ENCODE data around the gene U2AF2.

Gene U2AF2

DNA sequence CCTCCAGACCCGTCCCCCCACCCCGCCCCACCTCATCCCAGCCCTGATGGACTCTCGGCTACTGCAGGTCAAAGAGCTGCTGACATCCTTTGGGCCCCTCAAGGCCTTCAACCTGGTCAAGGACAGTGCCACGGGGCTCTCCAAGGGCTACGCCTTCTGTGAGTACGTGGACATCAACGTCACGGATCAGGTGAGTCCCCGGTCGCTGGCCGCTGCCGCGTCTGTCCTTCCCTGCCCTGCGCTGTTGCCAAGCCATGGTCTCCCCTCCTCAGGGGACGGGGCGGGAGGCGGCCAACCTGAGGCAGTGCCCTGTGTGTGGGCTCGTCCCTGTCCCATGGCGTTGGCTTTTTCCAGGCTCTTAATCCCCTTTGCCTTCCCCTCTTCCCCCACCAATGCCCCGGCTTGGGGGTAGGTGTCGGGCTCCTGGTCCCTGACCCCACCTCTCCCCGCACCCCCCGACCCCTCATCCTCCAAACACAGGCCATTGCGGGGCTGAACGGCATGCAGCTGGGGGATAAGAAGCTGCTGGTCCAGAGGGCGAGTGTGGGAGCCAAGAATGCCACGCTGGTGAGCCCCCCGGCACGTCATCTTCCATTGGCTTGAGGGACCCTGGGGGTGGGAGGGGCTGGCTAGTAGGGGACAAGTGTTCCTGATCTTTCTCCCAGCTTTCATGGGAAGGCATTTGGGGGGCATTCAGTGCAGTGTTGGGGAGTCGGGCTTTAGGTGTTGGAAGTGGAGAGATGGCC lies 13.9 kb downstream of the U2AF2 start:
- in situ Hi-C loops (cut with HindIII; ENCODE audit: low sequenced_read_pairs): no loop called here
- no peak overlapping the region for H3K4me3 ChIP-seq (ENCODE audit: low read depth, low read length)
- DNase-seq (ENCODE audit: low read depth): no peak
- TF ChIP-seq CTCF (IDR thresholded peaks at IDR 0.05; ENCODE audit: low read depth, low read length, missing control alignments): no peak

DNA sequence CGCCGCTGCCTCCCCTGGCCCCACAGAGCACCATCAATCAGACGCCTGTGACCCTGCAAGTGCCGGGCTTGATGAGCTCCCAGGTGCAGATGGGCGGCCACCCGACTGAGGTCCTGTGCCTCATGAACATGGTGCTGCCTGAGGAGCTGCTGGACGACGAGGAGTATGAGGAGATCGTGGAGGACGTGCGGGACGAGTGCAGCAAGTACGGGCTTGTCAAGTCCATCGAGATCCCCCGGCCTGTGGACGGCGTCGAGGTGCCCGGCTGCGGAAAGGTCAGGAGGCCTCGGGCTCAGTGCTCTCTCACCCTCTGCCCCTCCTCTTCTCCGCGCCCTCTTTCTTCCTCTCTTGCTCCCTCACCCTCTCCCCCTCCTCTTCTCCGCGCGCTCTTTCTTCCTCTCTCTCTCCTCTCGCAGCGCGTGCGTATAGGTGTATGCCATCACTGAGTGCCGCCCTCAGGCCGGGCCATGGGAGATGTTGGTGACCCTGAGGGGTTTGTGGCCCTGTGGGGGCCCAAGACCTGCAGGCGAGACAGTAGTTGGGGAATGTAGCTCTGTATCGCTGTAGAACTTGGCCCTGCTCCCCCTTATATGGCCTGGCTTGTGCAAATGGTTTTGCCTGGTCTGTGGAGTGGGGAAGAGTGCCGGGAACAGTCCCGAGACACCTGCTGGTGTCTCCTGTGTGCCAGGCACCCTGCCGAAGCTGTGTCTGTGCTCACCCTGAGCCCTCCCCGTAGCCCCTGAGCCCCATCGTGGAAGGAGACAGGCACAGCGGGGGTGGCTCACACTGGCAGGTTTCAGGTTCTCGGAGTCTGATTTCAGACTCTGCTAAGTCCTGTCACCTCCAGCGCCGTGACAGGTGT lies 14.8 kb downstream of the U2AF2 start:
- no peak overlapping the region for H3K4me3 ChIP-seq (ENCODE audit: low read depth, low read length)
- in situ Hi-C loops (cut with HindIII; ENCODE audit: low sequenced_read_pairs): no loop called here
- no peak for DNase-seq (ENCODE audit: low read depth)
- no peak for TF ChIP-seq CTCF (IDR thresholded peaks at IDR 0.05; ENCODE audit: low read depth, low read length, missing control alignments)

- TF ChIP-seq CTCF (IDR thresholded peaks at IDR 0.05; ENCODE audit: low read depth, low read length, missing control alignments): no peak
- in situ Hi-C loops (cut with HindIII; ENCODE audit: low sequenced_read_pairs): no loop called here
Measured at GRCh38 chr19:55670280-55671053, 15.6 kb downstream of the U2AF2 start.

DNA sequence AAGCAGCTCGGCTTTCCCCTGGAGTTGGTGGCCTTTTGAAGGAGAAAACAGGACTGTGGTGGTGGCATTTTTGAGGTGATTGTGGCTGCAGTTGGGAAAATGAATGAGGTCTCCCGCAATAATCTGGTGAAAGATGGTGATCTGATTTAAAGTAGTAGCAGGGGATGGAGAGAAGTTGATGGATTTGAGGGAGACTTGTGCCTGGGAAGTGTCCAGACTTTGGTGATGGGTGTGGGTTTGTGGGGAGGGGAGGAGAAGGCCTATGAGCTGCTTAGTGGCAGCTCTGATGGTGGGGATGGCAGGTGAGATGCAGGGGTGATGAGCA lies 16.2 kb downstream of the U2AF2 start:
- no peak overlapping the region for H3K4me3 ChIP-seq (ENCODE audit: low read depth, low read length)
- in situ Hi-C loops (cut with HindIII; ENCODE audit: low sequenced_read_pairs): no loop called here
- no peak for TF ChIP-seq CTCF (IDR thresholded peaks at IDR 0.05; ENCODE audit: low read depth, low read length, missing control alignments)
- no peak for DNase-seq (ENCODE audit: low read depth)

More at GRCh38 chr19:55670280-55671053, 15.6 kb downstream of the U2AF2 start:
- no peak for DNase-seq (ENCODE audit: low read depth)
- H3K4me3 ChIP-seq (ENCODE audit: low read depth, low read length): no peak overlapping the region

DNA sequence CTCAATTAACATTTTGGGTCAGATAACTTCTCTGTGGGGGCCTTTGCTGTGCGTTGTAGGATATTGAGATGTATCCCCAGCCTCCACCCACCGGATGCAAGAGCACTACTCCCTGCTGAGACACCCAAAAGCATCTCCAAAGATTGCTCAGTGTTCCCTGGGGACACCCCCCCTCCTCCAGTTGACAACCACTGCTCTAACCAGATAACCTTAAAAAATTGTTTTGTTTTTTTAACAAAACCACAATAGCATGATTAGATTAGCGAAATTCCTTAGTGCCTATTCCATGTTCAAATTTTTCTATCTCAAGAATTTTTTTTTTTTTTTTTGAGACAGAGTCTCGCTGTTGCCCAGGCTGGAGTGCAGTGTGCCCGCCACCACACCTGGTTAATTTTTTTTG lies 17.6 kb downstream of the U2AF2 start:
- no peak for TF ChIP-seq CTCF (IDR thresholded peaks at IDR 0.05; ENCODE audit: low read depth, low read length, missing control alignments)
- no peak overlapping the region for H3K4me3 ChIP-seq (ENCODE audit: low read depth, low read length)
- in situ Hi-C loops (cut with HindIII; ENCODE audit: low sequenced_read_pairs): no loop called here
- no peak for DNase-seq (ENCODE audit: low read depth)

DNA sequence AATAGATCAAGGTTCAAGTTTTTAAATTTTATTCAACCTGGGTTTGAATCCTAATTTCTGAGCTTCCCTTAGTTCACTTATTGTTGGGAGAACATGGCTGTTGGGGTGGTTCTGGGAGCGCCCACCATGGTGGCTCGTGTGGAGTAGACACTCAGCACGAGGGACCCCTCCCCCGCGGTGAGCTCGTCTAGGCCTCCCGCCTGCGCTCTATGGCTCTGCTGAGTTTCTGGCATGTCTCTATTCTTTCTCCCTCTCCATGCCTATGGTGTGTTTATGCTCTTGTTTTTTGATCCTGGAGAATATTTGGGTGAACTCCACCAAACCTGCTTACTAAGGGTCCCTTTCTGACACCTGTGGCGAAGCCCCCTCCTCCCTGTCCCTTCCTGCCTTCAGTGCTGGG lies 18.6 kb downstream of the U2AF2 start:
- H3K4me3 ChIP-seq (ENCODE audit: low read depth, low read length): no peak overlapping the region
- no peak for DNase-seq (ENCODE audit: low read depth)
- in situ Hi-C loops (cut with HindIII; ENCODE audit: low sequenced_read_pairs): no loop called here
- no peak for TF ChIP-seq CTCF (IDR thresholded peaks at IDR 0.05; ENCODE audit: low read depth, low read length, missing control alignments)

Measured in astrocyte of the cerebellum (primary cell).